ENCODE data around the gene ANKRD42. TPM values are rescaled to one million over a fixed set of nuclear protein-coding genes. Genes with fewer than 3 reads are reported as not detected.

ANKRD42 gene
- total RNA-seq, 1 donor, result 10.5 TPM

GRCh38 chr11:83294208-83294607, 100.7 kb downstream of the ANKRD42 start:
- no peaks in the 10 kb centered on the region for H3K4me1 ChIP-seq (ENCODE audit: insufficient read depth, low read length)
- H3K4me3 ChIP-seq (ENCODE audit: insufficient read depth, low read length), result no peak overlapping the region
- H3K27me3 ChIP-seq (ENCODE audit: insufficient read depth, low read length), result no peaks in the 10 kb centered on the region
- no peak overlapping the region for H3K4me2 ChIP-seq (ENCODE audit: insufficient read depth, low read length)
- no peaks in the 10 kb centered on the region for H3K36me3 ChIP-seq (ENCODE audit: insufficient read depth, low read length)
- DNase-seq (ENCODE audit: insufficient read length, low spot score, missing footprints), result no peak
- H2AFZ ChIP-seq (ENCODE audit: low read length), result no peak overlapping the region
- H3K79me2 ChIP-seq (ENCODE audit: insufficient read depth, low read length), result no peaks in the 10 kb centered on the region
- no peak overlapping the region for H3K27ac ChIP-seq (ENCODE audit: low read depth, low read length)
- no peak for TF ChIP-seq CTCF (IDR thresholded peaks at IDR 0.05; ENCODE audit: extremely low read depth, low read depth, low read length)
- no peaks in the 10 kb centered on the region for H4K20me1 ChIP-seq (ENCODE audit: insufficient read depth, low read length)
- no peaks in the 10 kb centered on the region for H3K9me3 ChIP-seq (ENCODE audit: low read depth, low read length)

Small RNAs within 50 kb of the gene (small RNA-seq; reads per million reads assigned to genes)
- not detected for gene AP000873.5

Other genes starting within 250 kb of the ANKRD42 start
- gene RAB30, start 121.8 kb upstream of the ANKRD42 start, total RNA-seq, result 21.0 and 27.4 TPM in 2 replicates
- gene PCF11, start 36.6 kb upstream of the ANKRD42 start, total RNA-seq, result 38.4 and 43.0 TPM in 2 replicates
- 60.8 and 63.6 TPM in 2 replicates for gene CCDC90B, start 92.7 kb downstream of the ANKRD42 start, total RNA-seq